Measurements from ENCODE around the gene SRPRB. TPM values are rescaled to one million over a fixed set of nuclear protein-coding genes. Genes with fewer than 3 reads are reported as not detected.

The SRPRB gene
- total and polyA plus RNA-seq, 9 of the 15 experiments (the other 6 are each of a cell fraction or from before 2014, with no cell fraction given): 29.5 to 66.0 (median 41.4) TPM

DNA sequence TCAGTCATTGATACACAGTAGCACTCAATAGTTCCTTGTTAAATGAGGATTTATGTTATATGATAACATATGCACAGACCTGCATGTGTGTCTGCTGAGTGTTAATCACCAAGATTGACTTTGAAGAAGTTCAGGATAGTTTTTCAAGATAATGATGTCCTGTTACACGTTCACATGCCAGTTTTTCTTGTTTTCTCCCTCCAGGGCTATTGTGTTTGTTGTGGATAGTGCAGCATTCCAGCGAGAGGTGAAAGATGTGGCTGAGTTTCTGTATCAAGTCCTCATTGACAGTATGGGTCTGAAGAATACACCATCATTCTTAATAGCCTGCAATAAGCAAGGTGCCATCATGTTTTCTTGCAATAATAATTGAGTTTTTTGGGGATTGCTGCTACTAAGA, 9.8 kb downstream of the SRPRB start:
- ATAC-seq (no peak), FAIRE-seq (no peak), DNase-seq (ENCODE audit: extremely low read depth in 1 of 4, low spot score in 3 of 4) (no peak)
- no peak for TF ChIP-seq MCM5 (IDR thresholded peaks at IDR 0.05; ENCODE audit: low read depth)
- no peak for TF ChIP-seq ADNP (tag; IDR thresholded peaks at IDR 0.05)
- TF ChIP-seq TGIF2 (CRISPR knock-in tag; IDR thresholded peaks at IDR 0.05): no peak
- no peak for TF ChIP-seq POLR2B (IDR thresholded peaks at IDR 0.05; ENCODE audit: low read depth, partially characterized antibody)
- no peak for TF ChIP-seq CXXC5 (CRISPR knock-in tag; IDR thresholded peaks at IDR 0.05)
- no peak for TF ChIP-seq POLR3A (IDR thresholded peaks at IDR 0.05; ENCODE audit: borderline replicate concordance, extremely low read depth, insufficient read depth, insufficient read length)
- TF ChIP-seq, protein P1, sequence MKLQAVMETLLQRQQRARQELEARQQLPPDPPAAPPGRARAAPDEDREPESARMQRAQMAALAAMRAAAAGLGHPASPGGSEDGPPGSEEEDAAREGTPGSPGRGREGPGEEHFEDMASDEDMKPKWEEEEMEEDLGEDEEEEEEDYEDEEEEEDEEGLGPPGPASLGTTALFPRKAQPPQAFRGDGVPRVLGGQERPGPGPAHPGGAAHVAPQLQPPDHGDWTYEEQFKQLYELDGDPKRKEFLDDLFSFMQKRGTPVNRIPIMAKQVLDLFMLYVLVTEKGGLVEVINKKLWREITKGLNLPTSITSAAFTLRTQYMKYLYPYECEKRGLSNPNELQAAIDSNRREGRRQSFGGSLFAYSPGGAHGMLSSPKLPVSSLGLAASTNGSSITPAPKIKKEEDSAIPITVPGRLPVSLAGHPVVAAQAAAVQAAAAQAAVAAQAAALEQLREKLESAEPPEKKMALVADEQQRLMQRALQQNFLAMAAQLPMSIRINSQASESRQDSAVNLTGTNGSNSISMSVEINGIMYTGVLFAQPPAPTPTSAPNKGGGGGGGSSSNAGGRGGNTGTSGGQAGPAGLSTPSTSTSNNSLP (IDR thresholded peaks at IDR 0.05; ENCODE audit: borderline replicate concordance, low read depth, low read length): no peak
- no peak for TF ChIP-seq THAP12 (CRISPR knock-in tag; IDR thresholded peaks at IDR 0.05)
- TF ChIP-seq DNMT1 (IDR thresholded peaks at IDR 0.05): no peak
- TF ChIP-seq XRCC4 (IDR thresholded peaks at IDR 0.05; ENCODE audit: extremely low read depth, insufficient read depth, insufficient read length): no peak
- no peak for TF ChIP-seq ZNF79 (CRISPR knock-in tag; IDR thresholded peaks at IDR 0.05; ENCODE audit: low read depth)
- TF ChIP-seq PHF21A (IDR thresholded peaks at IDR 0.05; ENCODE audit: borderline replicate concordance, low read depth): no peak
- no peak for TF ChIP-seq TRIM24 (IDR thresholded peaks at IDR 0.05)
- TF ChIP-seq NFATC3 (IDR thresholded peaks at IDR 0.05): no peak
- TF ChIP-seq BCLAF1 (IDR thresholded peaks at IDR 0.05; ENCODE audit: borderline replicate concordance in 1 of 2, control insufficient read depth in 1 of 2, low read depth in 2 of 2, low read length in 1 of 2): no peak
- no peak for TF ChIP-seq CBFB (CRISPR knock-in tag; IDR thresholded peaks at IDR 0.05)
- no peak for TF ChIP-seq ZNF263 (CRISPR knock-in tag; IDR thresholded peaks at IDR 0.05; ENCODE audit: borderline replicate concordance)
- no peak for TF ChIP-seq RNF2 (IDR thresholded peaks at IDR 0.05)
- no peaks in the 10 kb centered on the region for H3K27me3 ChIP-seq (ENCODE audit: control insufficient read depth in 2 of 2, insufficient read depth in 2 of 2, low read length in 2 of 2)
- H4K20me1 ChIP-seq (replicated peaks; ENCODE audit: control insufficient read depth, insufficient read depth, low read length): no peaks in the 10 kb centered on the region
- no peak overlapping the region for H3K4me3 ChIP-seq
- ChIA-PET POLR2A (interaction anchor here (1.3 kb wide), 1 partner anchor 10 kb away, joined by 3 read pairs; no protein-coding TSS in a partner anchor), CTCF (ENCODE audit: low intra/inter-chr PET ratio) (no interaction called here)
- peaks cover 88% of the 10 kb centered on the region for H3K36me3 ChIP-seq (ENCODE audit: control insufficient read depth, insufficient read depth, low read length)
- H3K9me3 ChIP-seq (replicated peaks; ENCODE audit: control insufficient read depth, insufficient read depth, low read depth, low read length): no peaks in the 10 kb centered on the region
- in situ Hi-C loops (cut with MboI): loop anchor here (25.0 kb wide), 3 partner anchors 672 to 1078 kb away; partner anchors contain the start of genes ANAPC13, CEP63 and TMEM108
- H3K9me1 ChIP-seq (ENCODE audit: control insufficient read depth, insufficient read depth, low read length): no peaks in the 10 kb centered on the region
- no peaks in the 10 kb centered on the region for H3K79me2 ChIP-seq (ENCODE audit: control insufficient read depth, insufficient read depth, low read length)
- no peak overlapping the region for H3K27ac ChIP-seq (ENCODE audit: extremely low read depth, low read depth, low read length)
- 69% methylated on average over 2 of the region's 2 CpGs for WGBS (ENCODE audit: insufficient coverage, low coverage, missing lambda C conversion rate)
- H2AFZ ChIP-seq (ENCODE audit: low read depth, low read length): no peak overlapping the region
- no TSS peak for BruUV-seq (replicated peaks)
- intact Hi-C loops (cut with micrococcal nuclease): no loop called here
- no peak overlapping the region for H3K9ac ChIP-seq (ENCODE audit: insufficient read depth in 1 of 2, low read depth in 2 of 2, low read length in 2 of 2)
- no peak overlapping the region for H3K4me2 ChIP-seq (ENCODE audit: insufficient read depth, low read length)
- H3K4me1 ChIP-seq (replicated peaks in 1 of 2; ENCODE audit: control insufficient read depth in 2 of 2, insufficient read depth in 2 of 2, low read length in 2 of 2): no peaks in the 10 kb centered on the region
